COLO668 (cell line): ENCODE results near the gene LFNG.

Experiments used
- DNase-seq: peaks from one replicate; lab custom pipeline; 2025; ENCODE audit not compliant: unreplicated experiment; lab: John Stamatoyannopoulos, UW

The LFNG gene, protein sequence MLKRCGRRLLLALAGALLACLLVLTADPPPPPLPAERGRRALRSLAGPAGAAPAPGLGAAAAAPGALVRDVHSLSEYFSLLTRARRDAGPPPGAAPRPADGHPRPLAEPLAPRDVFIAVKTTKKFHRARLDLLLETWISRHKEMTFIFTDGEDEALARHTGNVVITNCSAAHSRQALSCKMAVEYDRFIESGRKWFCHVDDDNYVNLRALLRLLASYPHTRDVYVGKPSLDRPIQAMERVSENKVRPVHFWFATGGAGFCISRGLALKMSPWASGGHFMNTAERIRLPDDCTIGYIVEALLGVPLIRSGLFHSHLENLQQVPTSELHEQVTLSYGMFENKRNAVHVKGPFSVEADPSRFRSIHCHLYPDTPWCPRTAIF

DNA sequence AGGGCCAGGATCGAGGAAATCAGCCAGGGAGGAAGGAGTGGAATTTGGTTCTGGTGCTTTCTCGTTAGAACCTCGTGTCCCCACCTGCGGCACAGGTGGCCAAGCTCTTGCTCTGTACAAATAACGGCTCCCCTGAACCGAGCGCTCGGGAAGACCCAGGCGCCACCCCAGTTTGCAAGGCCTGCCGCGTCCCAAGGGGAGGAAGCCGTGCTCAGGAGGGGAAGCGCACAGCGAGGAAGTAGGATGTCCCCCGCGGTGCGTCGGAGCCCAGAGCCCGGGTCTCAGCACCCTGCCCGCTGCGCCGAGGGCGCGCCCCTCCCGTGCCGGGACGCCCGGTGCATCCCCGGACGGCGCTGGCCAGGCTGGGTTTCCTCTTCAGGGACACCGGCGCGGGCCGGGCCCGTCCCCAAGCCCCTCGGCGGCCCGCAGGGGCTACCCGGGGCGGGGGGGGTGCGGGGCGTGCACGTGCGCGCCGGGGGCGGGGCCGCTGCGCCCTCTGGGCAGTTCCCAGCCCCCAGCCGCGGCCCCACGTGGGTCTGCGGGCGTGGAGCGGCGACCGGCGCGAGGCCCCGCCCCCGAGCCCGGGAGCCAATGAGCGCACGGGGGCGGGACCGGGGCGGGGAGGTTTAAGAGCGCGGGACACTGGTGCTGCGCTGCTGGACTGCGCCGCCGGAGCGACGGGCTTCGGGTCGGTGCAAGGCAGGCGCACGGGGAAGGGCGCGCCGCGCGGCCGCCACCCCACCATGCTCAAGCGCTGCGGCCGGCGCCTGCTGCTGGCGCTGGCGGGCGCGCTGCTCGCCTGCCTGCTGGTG lies at the start of gene LFNG:
Gene LFNG (plus strand): TSS at position 656 of the 812 bp plus-strand sequence. CDS start 88 bp downstream, at position 744.
- DNase-seq, result peak; percentile 99

- no peak for DNase-seq
Observed at GRCh38 chr7:2470204-2471021, 49.2 kb upstream of the LFNG start.

DNA sequence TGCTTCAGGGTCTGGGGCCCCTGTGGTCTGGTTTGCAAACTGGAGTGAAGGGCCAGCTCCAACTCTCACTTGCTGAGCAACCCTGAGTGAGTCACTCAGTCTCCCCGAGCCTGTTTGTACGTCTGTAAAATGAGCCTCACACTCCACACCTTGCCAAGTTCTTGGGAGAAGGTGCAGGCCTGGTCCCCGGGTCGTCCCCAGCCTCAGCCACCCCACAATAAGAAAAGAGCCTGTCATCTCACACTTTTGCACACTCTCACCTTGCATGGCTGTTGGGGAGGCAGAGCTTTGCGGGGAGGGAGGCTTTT lies 48.6 kb upstream of the LFNG start:
- no peak for DNase-seq

- peak; percentile 90 for DNase-seq
Observed at GRCh38 chr7:2471396-2471795, 48.2 kb upstream of the LFNG start.

GRCh38 chr7:2472739-2473138 lies 46.8 kb upstream of the LFNG start:
- no peak for DNase-seq

GRCh38 chr7:2473496-2474180 lies 45.9 kb upstream of the LFNG start:
- DNase-seq, result no peak

DNA sequence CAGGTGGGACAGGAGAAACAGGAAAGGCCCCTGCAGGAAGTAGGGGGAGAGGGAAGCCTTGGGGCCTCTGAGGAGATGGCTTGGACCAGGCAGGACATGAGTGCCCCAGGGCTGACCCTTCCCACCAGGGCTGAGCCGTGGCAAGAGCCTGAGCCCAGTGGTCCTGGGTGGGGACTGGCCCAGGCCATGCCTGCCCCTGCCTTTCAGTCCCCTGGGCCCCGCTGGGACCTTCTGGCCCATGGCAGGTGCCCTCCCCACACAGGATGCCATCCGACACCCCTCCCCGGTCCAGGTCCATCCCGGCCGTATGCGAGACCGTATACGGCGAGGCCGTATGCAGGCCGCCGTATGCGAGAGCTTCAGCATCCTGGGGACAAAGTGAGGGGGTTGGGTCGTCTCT lies 45.4 kb upstream of the LFNG start:
- DNase-seq, result no peak

DNA sequence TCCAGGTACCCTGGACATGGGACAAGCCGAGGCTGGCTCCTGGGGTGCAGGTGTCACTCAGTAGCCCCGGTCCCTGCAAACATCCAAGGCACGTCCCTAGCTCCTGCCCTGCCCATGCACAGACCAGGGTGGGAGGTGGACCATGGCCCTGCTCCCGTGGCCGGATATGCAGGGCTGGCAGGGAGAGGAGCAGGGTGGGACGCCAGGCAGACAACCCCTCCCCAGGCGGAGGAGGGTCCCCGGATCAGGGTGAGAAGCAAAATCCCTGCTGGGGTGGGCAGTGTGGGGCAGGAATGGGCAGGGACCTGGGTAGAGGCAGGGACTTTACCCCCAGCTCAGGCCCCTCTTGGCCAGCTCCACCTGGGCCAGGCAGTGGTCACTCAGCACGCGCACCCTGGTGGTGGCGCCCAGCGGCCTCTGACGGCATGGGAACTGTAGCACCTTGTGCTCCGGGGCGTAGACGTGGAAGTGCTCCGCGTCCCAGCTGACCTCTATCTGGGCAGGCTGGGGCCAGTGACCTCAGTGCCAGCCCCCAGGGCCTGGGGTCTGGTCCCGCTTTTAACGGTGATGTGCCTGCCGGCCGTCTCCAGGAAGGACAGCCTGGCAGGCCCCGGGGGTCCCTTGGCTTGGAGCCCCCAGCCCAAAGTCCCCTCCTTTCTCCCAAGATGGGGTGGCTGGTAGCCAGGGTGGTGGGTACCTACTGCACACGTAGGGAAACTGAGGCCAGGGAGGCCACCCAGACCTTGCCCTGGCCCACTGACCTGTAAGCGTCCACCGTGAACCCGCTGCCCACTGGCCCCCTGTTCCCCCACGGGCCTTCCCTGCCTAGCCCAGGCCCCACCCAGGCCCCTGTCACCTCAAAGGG lies 44.5 kb upstream of the LFNG start:
- peak; percentile 22 for DNase-seq

DNA sequence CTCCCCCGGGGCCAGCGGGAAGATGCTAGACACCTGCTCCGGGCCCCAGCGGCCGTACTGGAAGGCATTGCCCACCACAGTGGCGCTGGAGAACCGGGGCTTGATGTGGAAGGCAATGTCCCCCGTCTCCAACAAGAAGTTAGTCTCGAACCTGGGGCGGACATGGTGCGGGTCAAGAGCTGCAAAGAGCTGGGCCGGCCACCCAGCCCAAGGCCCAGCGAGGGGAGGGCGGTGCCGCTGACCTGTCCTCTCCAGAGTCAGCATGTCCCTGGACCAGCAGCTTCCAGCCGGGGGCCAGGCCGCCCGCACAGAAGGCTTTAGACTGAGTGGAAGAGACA lies 43.9 kb upstream of the LFNG start:
- DNase-seq, result no peak

DNA sequence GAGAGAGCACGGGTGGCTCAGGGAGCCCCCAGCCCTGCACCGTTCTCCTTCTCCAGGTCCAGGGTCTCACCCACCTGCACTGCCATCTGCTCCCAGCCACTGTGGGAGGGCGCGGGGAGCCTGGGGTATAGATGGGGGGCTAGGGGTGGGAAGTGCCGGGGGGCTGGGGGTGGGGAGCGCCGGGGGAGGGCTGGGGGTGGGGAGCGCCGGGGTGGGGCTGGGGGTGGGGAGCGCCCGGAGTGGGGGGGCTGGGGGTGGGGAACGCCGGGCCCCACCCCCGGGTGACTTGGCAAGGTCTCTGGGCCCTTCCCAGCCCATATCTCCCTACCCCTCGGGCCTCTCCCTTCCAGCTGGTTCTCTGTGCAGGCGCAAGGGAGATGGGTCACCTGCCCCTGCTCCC lies 43.3 kb upstream of the LFNG start, which contains the start of gene GRIFIN:
Gene GRIFIN (minus strand): TSS at position 101 of the 400 bp plus-strand sequence. CDS start 15 bp downstream, at position 86.
- DNase-seq, result no peak

- DNase-seq, result no peak
Observed at GRCh38 chr7:2476776-2477446, 42.7 kb upstream of the LFNG start.

GRCh38 chr7:2477447-2478398 lies 41.9 kb upstream of the LFNG start:
- DNase-seq, result peak; percentile 90

DNA sequence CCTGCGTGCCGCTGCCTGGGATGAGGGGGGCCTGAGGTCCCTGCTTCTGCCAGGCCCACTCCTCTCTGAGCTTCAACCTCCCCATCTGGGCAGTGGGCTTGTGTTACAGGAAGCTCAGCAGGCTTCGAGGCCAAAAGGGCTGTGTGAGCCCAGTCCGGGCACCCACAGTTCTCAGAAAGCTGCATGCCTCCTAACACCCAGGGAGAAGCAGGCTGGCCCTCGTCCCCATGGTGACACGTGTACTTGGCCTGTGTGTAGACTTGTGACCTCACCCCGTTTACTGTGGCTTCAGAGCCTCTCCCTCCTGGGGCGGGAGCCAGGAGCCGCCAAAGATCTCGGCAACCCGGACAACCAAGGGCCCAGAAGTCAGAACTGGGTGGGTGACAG lies 41.2 kb upstream of the LFNG start:
- peak; percentile 69 for DNase-seq

- DNase-seq, result no peak
Observed at GRCh38 chr7:2478800-2479199, 40.8 kb upstream of the LFNG start.

GRCh38 chr7:2479276-2480069 lies 40.1 kb upstream of the LFNG start:
- DNase-seq, result no peak

DNA sequence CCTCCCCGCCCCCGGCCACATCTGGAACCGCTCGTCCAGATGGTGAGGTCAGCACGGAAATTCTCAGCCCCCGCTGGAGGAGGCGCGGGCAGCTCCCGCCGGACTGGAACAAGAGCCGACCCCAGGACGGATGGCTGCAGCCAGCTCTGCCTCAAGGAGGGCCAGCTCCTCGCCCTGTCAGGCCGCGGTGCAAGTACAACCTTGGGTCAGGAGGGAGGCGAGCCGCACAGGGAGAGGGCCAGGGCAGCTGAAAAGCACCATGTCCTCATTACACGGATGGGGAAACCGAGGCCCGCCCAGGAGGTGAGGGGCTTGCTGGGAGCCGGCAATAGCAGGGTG lies 39.5 kb upstream of the LFNG start:
- no peak for DNase-seq

- DNase-seq, result no peak
Observed at GRCh38 chr7:2481195-2481594, 38.4 kb upstream of the LFNG start.
